Measurements from ENCODE around the gene RBM17. TPM values are rescaled to one million over a fixed set of nuclear protein-coding genes. Genes with fewer than 3 reads are reported as not detected.

Gene RBM17
- total RNA-seq (2022; extraction: Qiagen RNA extraction; ENCODE audit: low read depth), result 105 to 136 TPM (median 123 TPM) in 5 replicates

DNA sequence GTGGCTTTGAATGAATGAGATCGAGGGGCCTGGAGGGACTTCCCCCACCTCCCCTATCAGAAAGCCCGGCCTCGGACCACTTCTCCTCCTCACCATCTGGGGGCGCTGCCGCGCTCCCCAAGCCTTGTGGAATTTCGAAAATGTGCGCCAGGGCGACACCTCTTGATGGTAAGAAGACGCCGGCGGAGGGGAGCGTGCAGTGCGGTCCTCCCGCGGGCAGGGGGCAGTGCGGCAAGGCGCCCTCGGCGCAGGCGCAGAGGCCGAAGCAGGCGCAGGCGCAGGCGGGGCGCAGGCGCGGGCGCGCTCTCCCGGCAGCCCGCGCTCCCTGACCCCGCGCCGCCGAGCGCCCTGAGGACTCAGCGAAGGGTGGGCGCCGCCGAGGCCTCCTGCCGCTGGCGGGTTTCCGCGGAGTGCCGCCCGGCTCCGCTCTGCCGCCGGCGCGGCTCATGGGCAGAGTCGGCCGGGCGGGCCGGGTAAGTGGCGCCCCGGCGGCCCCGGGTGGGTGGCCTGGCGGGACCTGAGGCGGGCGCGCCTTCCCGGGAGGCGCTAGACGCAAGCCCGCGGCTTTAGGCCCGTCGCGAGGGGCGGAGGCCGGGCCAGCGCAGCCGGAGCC, at the start of gene RBM17:
TSS of gene RBM17 (plus strand) at position 314 of the 613 bp plus-strand sequence. CDS start 8,032 bp downstream, outside the sequence.

DNA sequence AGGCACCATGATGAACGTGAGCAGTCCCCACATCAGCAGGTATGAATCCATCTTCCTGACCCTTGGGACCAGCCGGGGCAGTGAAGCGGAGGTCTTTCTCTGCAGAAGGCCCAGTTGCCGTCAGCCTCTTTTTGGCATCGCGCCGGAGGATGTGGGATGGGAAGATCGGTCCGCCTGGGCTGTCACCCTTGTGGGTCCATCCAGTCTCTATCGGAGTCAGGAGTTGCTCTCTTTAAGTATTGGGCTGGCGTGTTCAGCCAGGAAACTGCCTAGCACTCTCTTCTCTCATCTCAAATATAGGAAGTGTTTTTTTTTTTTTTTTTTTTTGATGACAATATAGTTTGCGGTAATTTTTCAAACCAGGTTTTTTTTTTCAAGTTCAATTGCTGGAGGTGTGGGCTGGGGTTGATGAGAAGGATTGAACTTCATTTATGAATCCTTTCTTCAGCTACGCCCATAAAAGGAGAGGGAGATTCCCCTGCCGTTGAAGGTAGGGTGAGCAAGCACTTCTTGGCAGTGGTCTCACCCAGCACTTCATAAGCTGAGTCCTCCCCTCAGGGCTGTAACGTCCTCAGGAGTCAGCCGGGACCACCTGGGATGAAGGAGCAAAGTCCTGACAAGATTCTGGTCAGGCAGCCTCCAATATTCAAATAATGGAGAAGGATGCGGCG, 26.6 kb upstream of the RBM17 start, which contains the start of gene IL2RA:
TSS of gene IL2RA (minus strand) at position 267 of the 671 bp plus-strand sequence. CDS start at position 51, 216 bp downstream.

Other genes starting within 250 kb of the RBM17 start
- gene ANKRD16, start 199.1 kb upstream of the RBM17 start, total RNA-seq (2022; extraction: Qiagen RNA extraction; ENCODE audit: low read depth), result 7.8 to 13.4 TPM (median 12.3 TPM) in 5 replicates
- 30.2 to 47.9 TPM (median 37.2 TPM) in 5 replicates for gene FBH1, start 198.8 kb upstream of the RBM17 start, total RNA-seq (2022; extraction: Qiagen RNA extraction; ENCODE audit: low read depth)
- gene IL15RA, start 111.5 kb upstream of the RBM17 start, total RNA-seq (2022; extraction: Qiagen RNA extraction; ENCODE audit: low read depth), result 3.6 to 5.2 TPM (median 4.5 TPM) in 5 replicates
- not detected in 5 replicates for gene IL2RA, start 26.7 kb upstream of the RBM17 start, total RNA-seq (2022; extraction: Qiagen RNA extraction; ENCODE audit: low read depth)
- gene PFKFB3, start 113.9 kb downstream of the RBM17 start, total RNA-seq (2022; extraction: Qiagen RNA extraction; ENCODE audit: low read depth), result 145 to 179 TPM (median 168 TPM) in 5 replicates